IMR-90 (cell line): ENCODE data around the gene KIFAP3. TPM values are rescaled to one million over a fixed set of nuclear protein-coding genes. Genes with fewer than 3 reads are reported as not detected.

Experiments used
- ATAC-seq: fragments of 200-7000 bp; cut with Tn5 transposase; 2 replicates; pipeline ENCODE4 v1.9.1; 2020; ENCODE audit warnings: low read depth, mild to moderate bottlenecking, moderate library complexity
- BruUV-seq: library from RNA; stranded (reverse); fragments of 400-500 nt; replicated peaks from 2 replicates; lab custom pipeline; 2021; lab: Mats Ljungman, UMichigan
- CTCF ChIA-PET: fragments of 300-600 bp; formaldehyde crosslinking; extraction: SDS; loops from one replicate; lab custom pipeline; 2021; ENCODE audit warnings: antibody characterized with exemption; lab: Yijun Ruan, JAX
- POLR2A ChIA-PET: fragments of 300-600 bp; sonication (Branson Sonifier 250); formaldehyde crosslinking; loops from one replicate; lab custom pipeline; 2022; ENCODE audit warnings: antibody characterized with exemption; ENCODE audit not compliant: unreplicated experiment; lab: Charles Lee
- DNase-seq: peaks from one replicate; pipeline ENCODE4 v3.0.0; 2013
- H2AFZ ChIP-seq: replicated peaks from 2 replicates; pipeline ENCODE3; 2013; ENCODE audit warnings: low read length, mild to moderate bottlenecking; ENCODE audit not compliant: poor library complexity
- H2AK5ac ChIP-seq: 2 replicates; pipeline ENCODE4 v1.6.1; 2013; ENCODE audit warnings: low read depth, low read length, inconsistent platforms
- H2AK9ac ChIP-seq: replicated peaks from 2 replicates; pipeline ENCODE3; 2013; ENCODE audit warnings: mild to moderate bottlenecking, low read depth, low read length, moderate library complexity; ENCODE audit not compliant: poor library complexity
- H2BK120ac ChIP-seq: 2 replicates; pipeline ENCODE4 v1.6.1; 2013; ENCODE audit warnings: low read depth, low read length, inconsistent platforms
- H2BK15ac ChIP-seq: 3 replicates; pipeline ENCODE4 v1.6.1; 2013; ENCODE audit warnings: low read depth, low read length, inconsistent platforms
- H2BK20ac ChIP-seq: 2 replicates; pipeline ENCODE4 v1.6.1; 2013; ENCODE audit warnings: low read depth, mild to moderate bottlenecking, inconsistent platforms, low read length, moderate library complexity
- H2BK5ac ChIP-seq: 2 replicates; pipeline ENCODE4 v1.6.1; 2013; ENCODE audit warnings: mild to moderate bottlenecking, low read depth, low read length, inconsistent platforms; ENCODE audit not compliant: poor library complexity, severe bottlenecking
- H3K14ac ChIP-seq: replicated peaks from 2 replicates; pipeline ENCODE4 v1.6.1; 2013; ENCODE audit warnings: low read depth, low read length, inconsistent platforms
- H3K18ac ChIP-seq: 2 replicates; pipeline ENCODE4 v1.6.1; 2013; ENCODE audit warnings: low read depth, low read length, control low read depth
- H3K23ac ChIP-seq: 2 replicates; pipeline ENCODE4 v1.6.1; 2013; ENCODE audit warnings: low read depth, low read length, inconsistent platforms
- H3K27ac ChIP-seq: 2 replicates; pipeline ENCODE4 v1.5.1; 2013; ENCODE audit warnings: mild to moderate bottlenecking, control low read depth, low read length; ENCODE audit not compliant: insufficient read depth
- H3K27me3 ChIP-seq: 2 replicates; pipeline ENCODE4 v1.6.1; 2013; ENCODE audit warnings: low read length; ENCODE audit not compliant: control insufficient read depth, insufficient read depth
- H3K36me3 ChIP-seq: 2 replicates; pipeline ENCODE4 v1.6.1; 2013; ENCODE audit warnings: low read length, mixed read lengths; ENCODE audit not compliant: control insufficient read depth, insufficient read depth
- H3K4ac ChIP-seq: 2 replicates; pipeline ENCODE4 v1.6.1; 2013; ENCODE audit warnings: low read depth, low read length, inconsistent platforms
- H3K4me1 ChIP-seq: 2 replicates; pipeline ENCODE4 v1.6.1; 2013; ENCODE audit warnings: low read length, mixed read lengths; ENCODE audit not compliant: control insufficient read depth, insufficient read depth
- H3K4me2 ChIP-seq: 2 replicates; pipeline ENCODE4 v1.6.1; 2013; ENCODE audit warnings: low read depth, mild to moderate bottlenecking, control low read depth, low read length, moderate library complexity
- H3K4me3 ChIP-seq: 2 replicates; pipeline ENCODE4 v1.5.1; 2013; ENCODE audit warnings: low read depth, mild to moderate bottlenecking, control low read depth, low read length, moderate library complexity; ENCODE audit not compliant: insufficient read depth
- H3K56ac ChIP-seq: 2 replicates; pipeline ENCODE4 v1.6.1; 2013; ENCODE audit warnings: low read length, inconsistent platforms; ENCODE audit not compliant: insufficient read depth; ENCODE audit errors: extremely low read depth
- H3K79me1 ChIP-seq, 2 experiments: 2 replicates each; pipeline ENCODE4 v1.6.1; 2013; ENCODE audit warnings: low read length in 2 of 2, inconsistent platforms in 1 of 2, low read depth in 1 of 2
- H3K9ac ChIP-seq: 2 replicates; pipeline ENCODE4 v1.6.1; 2013; ENCODE audit warnings: low read depth, low read length, control low read depth
- H3K9me1 ChIP-seq: 2 replicates; pipeline ENCODE4 v1.6.1; 2013; ENCODE audit warnings: low read length, inconsistent platforms; ENCODE audit not compliant: insufficient read depth
- H3K9me3 ChIP-seq: 2 replicates; pipeline ENCODE4 v1.6.1; 2013; ENCODE audit warnings: low read length; ENCODE audit not compliant: control insufficient read depth, insufficient read depth
- H4K20me1 ChIP-seq: 2 replicates; pipeline ENCODE4 v1.6.1; 2013; ENCODE audit warnings: low read length, inconsistent platforms; ENCODE audit not compliant: insufficient read depth
- H4K5ac ChIP-seq: 2 replicates; pipeline ENCODE4 v1.6.1; 2013; ENCODE audit warnings: mild to moderate bottlenecking, low read depth, low read length, control low read depth
- H4K8ac ChIP-seq, 2 experiments: 2 replicates each; pipeline ENCODE4 v1.6.1; 2013; ENCODE audit warnings: low read depth in 2 of 2, low read length in 2 of 2, control low read depth in 1 of 2, inconsistent platforms in 1 of 2
- H4K91ac ChIP-seq: 2 replicates; pipeline ENCODE4 v1.6.1; 2013; ENCODE audit warnings: low read depth, low read length, inconsistent platforms; ENCODE audit not compliant: insufficient read depth
- CEBPB ChIP-seq: IDR thresholded peaks from 2 replicates; pipeline ENCODE4 v1.6.1; 2012; ENCODE audit warnings: low read depth, low read length, improper control_type of control experiment
- ELK1 ChIP-seq: fragments of 150-350 bp; IDR thresholded peaks from 2 replicates; pipeline ENCODE4 v1.6.1; 2016; ENCODE audit warnings: low read depth, mild to moderate bottlenecking, low read length, moderate library complexity, borderline replicate concordance
- FOS ChIP-seq: fragments of 150-350 bp; IDR thresholded peaks from 2 replicates; pipeline ENCODE4 v1.6.1; 2016; ENCODE audit warnings: low read depth, low read length
- MAZ ChIP-seq: IDR thresholded peaks from 2 replicates; pipeline ENCODE4 v1.6.1; 2012; ENCODE audit warnings: low read depth, mild to moderate bottlenecking, low read length, improper control_type of control experiment, moderate library complexity, borderline replicate concordance
- RAD21 ChIP-seq: IDR thresholded peaks from 2 replicates; pipeline ENCODE4 v1.6.1; 2012; ENCODE audit warnings: low read length, improper control_type of control experiment
- RCOR1 ChIP-seq: IDR thresholded peaks from 2 replicates; pipeline ENCODE4 v1.6.1; 2012; ENCODE audit warnings: mild to moderate bottlenecking, low read length, improper control_type of control experiment; ENCODE audit not compliant: insufficient replicate concordance
- RFX5 ChIP-seq: IDR thresholded peaks from 2 replicates; pipeline ENCODE4 v1.8.0; 2012; ENCODE audit warnings: low read depth, mild to moderate bottlenecking, low read length, moderate library complexity
- SMC3 ChIP-seq: fragments of 150-350 bp; IDR thresholded peaks from 2 replicates; pipeline ENCODE4 v1.6.1; 2016; ENCODE audit warnings: low read depth, mild to moderate bottlenecking, antibody characterized with exemption, low read length, moderate library complexity
- USF2 ChIP-seq: fragments of 150-350 bp; IDR thresholded peaks from 2 replicates; pipeline ENCODE4 v1.6.1; 2017; ENCODE audit warnings: mild to moderate bottlenecking, antibody characterized with exemption, low read length, low read depth
- WGBS, 2 experiments: methylation state at CpG; one replicate each; pipeline versions ENCODE4 v1.1.5 to v1.1.7; 2013; ENCODE audit warnings: missing lambda C conversion rate in 2 of 2; ENCODE audit not compliant: insufficient read length in 1 of 2; ENCODE audit errors: extremely low coverage in 2 of 2; 5-methylcytosine and 5-hydroxymethylcytosine counted together
- dilution Hi-C: fragments of 300-500 bp; cut with HindIII; formaldehyde crosslinking; loops from one replicate; pipeline ENCODE4 v1.14.3; 2018; ENCODE audit warnings: low sequenced_read_pairs; ENCODE audit not compliant: unreplicated experiment
- in situ Hi-C: fragments of 300-500 bp; cut with MboI; formaldehyde crosslinking; loops from 3 replicates; pipeline ENCODE4 v1.14.3; 2019; ENCODE audit warnings: low sequenced_read_pairs, inconsistent platforms, mixed read lengths
- intact Hi-C: fragments of 100-400 bp; cut with micrococcal nuclease; formaldehyde crosslinking; loops from 2 replicates; pipeline ENCODE4 v1.10.0; 2022
- polyA plus RNA-seq, 3 experiments: library from polyadenylated mRNA; depleted of rRNA; stranded (reverse); fragments of >200 nt; gene quantifications; 2 replicates each; pipeline ENCODE4 v1.2.3, GENCODE V29; 2012; ENCODE audit warnings: low replicate concordance in 1 of 3
- total RNA-seq: library from RNA; depleted of rRNA; stranded (reverse); fragments of >200 nt; gene quantifications from 2 replicates; pipeline ENCODE4 v1.2.3, GENCODE V29; 2012

Gene KIFAP3
- total and polyA plus RNA-seq, 2 of the 4 experiments (the other 2 are of a cell fraction): 10.5 to 10.9 TPM

- no peak for TF ChIP-seq RCOR1
These were observed 32.9 kb downstream of the KIFAP3 start (continued) for GRCh38 chr1:170041423-170042192.

- no peak overlapping the region for H2BK15ac ChIP-seq
- H3K4me2 ChIP-seq: no peak overlapping the region
- no peak overlapping the region for H3K56ac ChIP-seq
- H3K4me3 ChIP-seq: no peak overlapping the region
- H3K9me3 ChIP-seq: 0 out of 2 replicates have a peak, but pooled peaks cover 2% of the 10 kb centered on the region
- no peak overlapping the region for H4K5ac ChIP-seq
- ChIA-PET POLR2A (no interaction called here), CTCF (no interaction called here)
- in situ Hi-C loops (no loop called here), dilution Hi-C loops (no loop called here), intact Hi-C loops (no loop called here)
- H2AFZ ChIP-seq: no peak overlapping the region
- TF ChIP-seq RCOR1: no peak
- TF ChIP-seq USF2: no peak
- no peak for TF ChIP-seq FOS
- no peak for TF ChIP-seq RFX5
- no peak for TF ChIP-seq CEBPB
- TF ChIP-seq RAD21: no peak
- TF ChIP-seq MAZ: no peak
- TF ChIP-seq ELK1: no peak
- TF ChIP-seq SMC3: no peak
- no peaks in the 10 kb centered on the region for H3K27me3 ChIP-seq
- no peak overlapping the region for H2AK9ac ChIP-seq
- H4K91ac ChIP-seq: no peak overlapping the region
- ATAC-seq (peak; percentile 42; the same call in 1 of the 2 replicates), DNase-seq (peak; percentile 64)
- no peaks in the 10 kb centered on the region for H4K20me1 ChIP-seq
- no peak overlapping the region for H3K27ac ChIP-seq
- H3K79me1 ChIP-seq: no peaks in the 10 kb centered on the region
- no peaks in the 10 kb centered on the region for H3K36me3 ChIP-seq
- no peak overlapping the region for H3K18ac ChIP-seq
- H3K23ac ChIP-seq: no peak overlapping the region
- no peak overlapping the region for H3K9ac ChIP-seq
- no peak overlapping the region for H2BK20ac ChIP-seq
- no CpG with 5 or more reads among the region's 2 CpGs for WGBS, 2 experiments
- H3K4ac ChIP-seq: no peak overlapping the region
- no peak overlapping the region for H2BK120ac ChIP-seq
- no peaks in the 10 kb centered on the region for H3K4me1 ChIP-seq
- no peak overlapping the region for H2BK5ac ChIP-seq
- no peaks in the 10 kb centered on the region for H3K9me1 ChIP-seq
- H4K8ac ChIP-seq: no peak overlapping the region
- BruUV-seq: no TSS peak
- no peak overlapping the region for H3K14ac ChIP-seq
- no peak overlapping the region for H2AK5ac ChIP-seq
These were observed 41.8 kb downstream of the KIFAP3 start for GRCh38 chr1:170032531-170033280.
